Astrocyte (in vitro differentiated cells and primary cell): Measurements from ENCODE around the gene PRKG1. TPM values are rescaled to one million over a fixed set of nuclear protein-coding genes. Genes with fewer than 3 reads are reported as not detected.

Source experiments
- DNase-seq: peaks from one replicate; pipeline ENCODE4 v3.0.0-alpha.2; 2010; ENCODE audit warnings: low read depth
- FAIRE-seq: peaks from 2 replicates; lab custom pipeline; 2011; peaks lifted over from hg19 to GRCh38; lab: Jason Lieb, UNC
- H2AFZ ChIP-seq: 2 replicates; pipeline ENCODE4 v1.6.0; 2012; ENCODE audit warnings: low read depth, low read length, inconsistent platforms
- H3K27ac ChIP-seq: 2 replicates; pipeline ENCODE4 v1.5.1; 2011; ENCODE audit warnings: low read depth, low read length, inconsistent platforms
- H3K27me3 ChIP-seq: 2 replicates; pipeline ENCODE4 v1.6.0; 2011; ENCODE audit warnings: low read length, inconsistent platforms; ENCODE audit not compliant: insufficient read depth
- H3K36me3 ChIP-seq: 2 replicates; pipeline ENCODE4 v1.5.1; 2011; ENCODE audit warnings: low read length, inconsistent platforms; ENCODE audit not compliant: insufficient read depth
- H3K4me1 ChIP-seq: 2 replicates; pipeline ENCODE4 v1.5.1; 2011; ENCODE audit warnings: low read length, inconsistent platforms; ENCODE audit not compliant: insufficient read depth
- H3K4me2 ChIP-seq: 2 replicates; pipeline ENCODE4 v1.6.0; 2012; ENCODE audit warnings: low read length, inconsistent platforms
- H3K4me3 ChIP-seq: 2 replicates; pipeline ENCODE4 v1.5.1; 2011; ENCODE audit warnings: low read depth, mild to moderate bottlenecking, low read length, inconsistent platforms; ENCODE audit not compliant: insufficient read depth
- H3K79me2 ChIP-seq: 2 replicates; pipeline ENCODE4 v1.6.0; 2012; ENCODE audit warnings: mild to moderate bottlenecking, low read length, inconsistent platforms; ENCODE audit not compliant: insufficient read depth
- H3K9ac ChIP-seq: 2 replicates; pipeline ENCODE4 v1.6.0; 2012; ENCODE audit warnings: mild to moderate bottlenecking, low read length, inconsistent platforms
- H3K9me3 ChIP-seq: 2 replicates; pipeline ENCODE4 v1.5.1; 2012; ENCODE audit warnings: low read depth, mild to moderate bottlenecking, low read length, inconsistent platforms; ENCODE audit not compliant: insufficient read depth
- H4K20me1 ChIP-seq: 2 replicates; pipeline ENCODE4 v1.6.0; 2012; ENCODE audit warnings: low read length, inconsistent platforms; ENCODE audit not compliant: insufficient read depth
- H3K27ac Mint-ChIP-seq: one replicate; pipeline ENCODE4 v1.8.0; 2021; ENCODE audit warnings: mild to moderate bottlenecking, mixed read lengths; ENCODE audit not compliant: unreplicated experiment
- H3K27me3 Mint-ChIP-seq: one replicate; pipeline ENCODE4 v1.8.0; 2021; ENCODE audit warnings: low read depth, mixed read lengths; ENCODE audit not compliant: unreplicated experiment
- H3K36me3 Mint-ChIP-seq: one replicate; pipeline ENCODE4 v1.8.0; 2021; ENCODE audit warnings: low read depth, mixed read lengths; ENCODE audit not compliant: unreplicated experiment
- H3K4me1 Mint-ChIP-seq: one replicate; pipeline ENCODE4 v1.8.0; 2021; ENCODE audit warnings: low read depth, mixed read lengths; ENCODE audit not compliant: unreplicated experiment
- H3K4me3 Mint-ChIP-seq: one replicate; pipeline ENCODE4 v1.8.0; 2021; ENCODE audit warnings: mild to moderate bottlenecking, moderate library complexity, mixed read lengths; ENCODE audit not compliant: unreplicated experiment
- H3K9me3 Mint-ChIP-seq: one replicate; pipeline ENCODE4 v1.8.0; 2021; ENCODE audit warnings: mild to moderate bottlenecking, mixed read lengths; ENCODE audit not compliant: unreplicated experiment
- EZH2 ChIP-seq: IDR thresholded peaks from 2 replicates; pipeline ENCODE4 v1.6.1; 2012; ENCODE audit warnings: mild to moderate bottlenecking, low read length, inconsistent platforms; ENCODE audit not compliant: insufficient read depth
- total RNA-seq: library from RNA; stranded (reverse); gene quantifications from 2 replicates; pipeline ENCODE4 v1.2.1, GENCODE V29; 2021
- TF ChIP-seq, protein P1 (sequence below): IDR thresholded peaks from 2 replicates; pipeline ENCODE4 v1.5.1; 2011; ENCODE audit warnings: low read depth, mild to moderate bottlenecking, inconsistent platforms, low read length, moderate library complexity; ENCODE audit not compliant: insufficient read depth

Gene PRKG1
- total RNA-seq, 1 donor from 2014 or later = 3.1 TPM

DNA sequence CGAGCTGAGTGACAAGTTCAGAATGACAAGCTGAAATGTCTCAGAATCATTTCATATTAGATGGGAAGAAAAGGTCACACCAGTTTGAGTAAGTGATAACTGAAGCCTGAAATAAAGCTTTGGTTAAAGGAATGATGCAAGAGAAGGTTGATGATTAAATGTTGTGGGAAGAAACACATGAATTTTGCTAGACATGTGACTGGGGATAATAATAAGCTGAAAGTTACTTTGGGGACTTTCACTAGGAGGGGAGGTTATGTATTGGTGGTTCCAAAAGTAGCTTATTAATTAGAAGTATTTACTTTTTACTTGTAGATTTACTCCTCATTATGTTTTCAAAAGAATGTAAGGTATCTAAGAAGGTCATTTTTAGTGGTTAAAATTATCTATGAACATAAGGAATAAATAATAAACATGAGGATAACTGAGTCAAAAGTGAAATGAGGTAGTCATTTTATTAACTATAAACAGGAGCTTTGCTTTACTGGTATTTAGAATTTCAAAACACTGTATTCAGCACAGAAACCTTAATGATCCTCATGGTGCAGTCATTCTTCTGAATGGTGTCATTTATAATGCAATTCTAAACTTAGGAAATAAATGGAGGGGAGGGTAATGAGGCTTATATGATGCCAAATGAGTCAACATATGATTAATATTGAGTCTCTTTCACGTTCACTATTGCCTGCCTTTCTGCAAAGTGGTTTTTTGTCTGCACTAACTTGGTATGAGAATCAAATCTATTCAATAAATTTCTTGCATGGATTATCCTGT is 63.7 kb downstream of the PRKG1 start:
- H3K27ac ChIP-seq = no peak overlapping the region
- FAIRE-seq (peak; percentile 26), DNase-seq (peak; percentile 52)

DNA sequence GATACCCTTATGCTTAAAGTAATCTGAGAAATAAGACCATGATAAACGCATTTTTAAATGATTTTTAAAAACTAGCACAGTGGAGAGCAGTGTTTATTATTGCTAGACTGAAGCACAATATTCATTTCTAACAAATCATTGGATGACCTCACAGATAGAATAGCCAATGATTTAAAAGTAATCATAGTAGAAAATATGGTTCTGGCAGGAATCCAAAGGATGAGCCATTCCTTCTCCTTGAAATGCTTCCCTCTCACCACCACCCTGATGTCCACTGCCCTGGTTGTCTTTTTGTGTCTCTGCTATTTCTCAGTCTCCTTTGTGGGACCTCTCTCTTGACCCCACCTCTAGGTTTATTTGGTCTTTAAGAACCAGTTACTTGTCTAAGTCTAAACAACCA is 64.9 kb downstream of the PRKG1 start:
- Histone ChIP-seq H2AFZ (no peak overlapping the region), H4K20me1 (no peaks in the 10 kb centered on the region)
- H3K27me3 Mint-ChIP-seq = no peaks in the 10 kb centered on the region

More for the DNA sequence above, 63.7 kb downstream of the PRKG1 start:
- Histone ChIP-seq H3K4me3 (no peak overlapping the region), H4K20me1 (no peaks in the 10 kb centered on the region), H3K27me3 (no peaks in the 10 kb centered on the region), H2AFZ (no peak overlapping the region), H3K4me2 (no peak overlapping the region), H3K79me2 (no peaks in the 10 kb centered on the region), H3K4me1 (no peaks in the 10 kb centered on the region), H3K9me3 (no peaks in the 10 kb centered on the region), H3K9ac (no peak overlapping the region), H3K36me3 (no peaks in the 10 kb centered on the region)
- Mint-ChIP-seq H3K27me3 (no peaks in the 10 kb centered on the region), H3K27ac (no peak overlapping the region), H3K4me1 (no peaks in the 10 kb centered on the region), H3K36me3 (no peaks in the 10 kb centered on the region), H3K9me3 (no peaks in the 10 kb centered on the region), H3K4me3 (no peak overlapping the region)
- TF ChIP-seq, protein P1, sequence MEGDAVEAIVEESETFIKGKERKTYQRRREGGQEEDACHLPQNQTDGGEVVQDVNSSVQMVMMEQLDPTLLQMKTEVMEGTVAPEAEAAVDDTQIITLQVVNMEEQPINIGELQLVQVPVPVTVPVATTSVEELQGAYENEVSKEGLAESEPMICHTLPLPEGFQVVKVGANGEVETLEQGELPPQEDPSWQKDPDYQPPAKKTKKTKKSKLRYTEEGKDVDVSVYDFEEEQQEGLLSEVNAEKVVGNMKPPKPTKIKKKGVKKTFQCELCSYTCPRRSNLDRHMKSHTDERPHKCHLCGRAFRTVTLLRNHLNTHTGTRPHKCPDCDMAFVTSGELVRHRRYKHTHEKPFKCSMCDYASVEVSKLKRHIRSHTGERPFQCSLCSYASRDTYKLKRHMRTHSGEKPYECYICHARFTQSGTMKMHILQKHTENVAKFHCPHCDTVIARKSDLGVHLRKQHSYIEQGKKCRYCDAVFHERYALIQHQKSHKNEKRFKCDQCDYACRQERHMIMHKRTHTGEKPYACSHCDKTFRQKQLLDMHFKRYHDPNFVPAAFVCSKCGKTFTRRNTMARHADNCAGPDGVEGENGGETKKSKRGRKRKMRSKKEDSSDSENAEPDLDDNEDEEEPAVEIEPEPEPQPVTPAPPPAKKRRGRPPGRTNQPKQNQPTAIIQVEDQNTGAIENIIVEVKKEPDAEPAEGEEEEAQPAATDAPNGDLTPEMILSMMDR = no peak

DNA sequence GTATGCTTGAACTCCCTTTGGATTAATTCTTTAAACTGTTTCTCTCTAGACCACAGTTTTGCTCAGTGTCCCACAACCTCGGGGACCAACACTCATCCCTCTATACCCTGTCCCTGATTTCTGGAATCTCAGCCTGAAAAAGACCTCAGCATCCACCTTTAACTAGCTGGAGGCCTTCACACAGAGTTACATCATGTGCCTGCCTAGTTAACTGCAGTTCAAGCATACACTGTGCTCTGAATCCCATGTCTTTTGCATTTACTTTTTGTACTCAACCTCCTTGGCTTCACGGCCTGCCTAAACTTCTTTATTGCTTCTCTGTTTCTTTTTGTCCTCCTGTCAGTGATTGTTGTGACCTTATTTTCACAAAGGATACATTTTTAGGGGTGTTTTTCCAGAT is 66.7 kb downstream of the PRKG1 start:
- FAIRE-seq (peak; percentile 9), DNase-seq (no peak)
- no peaks in the 10 kb centered on the region for H4K20me1 ChIP-seq
- H3K36me3 ChIP-seq = no peaks in the 10 kb centered on the region
- H3K9me3 Mint-ChIP-seq = no peaks in the 10 kb centered on the region
- H3K27ac ChIP-seq = no peak overlapping the region
- H3K9me3 ChIP-seq = no peaks in the 10 kb centered on the region
- H3K9ac ChIP-seq = no peak overlapping the region
- no peaks in the 10 kb centered on the region for H3K4me1 Mint-ChIP-seq
- H3K4me3 ChIP-seq = no peak overlapping the region
- H3K79me2 ChIP-seq = no peaks in the 10 kb centered on the region
- no peak overlapping the region for H3K4me2 ChIP-seq
- H3K27me3 ChIP-seq = no peaks in the 10 kb centered on the region
- H3K27ac Mint-ChIP-seq = no peak overlapping the region
- no peaks in the 10 kb centered on the region for H3K27me3 Mint-ChIP-seq
- H3K4me1 ChIP-seq = no peaks in the 10 kb centered on the region
- H3K4me3 Mint-ChIP-seq = no peak overlapping the region
- no peak overlapping the region for H2AFZ ChIP-seq
- TF ChIP-seq EZH2 = no peak
- TF ChIP-seq, protein P1 = no peak
- no peaks in the 10 kb centered on the region for H3K36me3 Mint-ChIP-seq

More for the DNA sequence above, 64.9 kb downstream of the PRKG1 start:
- no peak for TF ChIP-seq EZH2
- TF ChIP-seq, protein P1 = no peak
- H3K9me3 ChIP-seq = no peaks in the 10 kb centered on the region
- no peak overlapping the region for H3K4me3 Mint-ChIP-seq
- H3K4me1 Mint-ChIP-seq = no peaks in the 10 kb centered on the region
- H3K79me2 ChIP-seq = no peaks in the 10 kb centered on the region
- H3K4me2 ChIP-seq = no peak overlapping the region
- H3K27ac Mint-ChIP-seq = no peak overlapping the region
- no peaks in the 10 kb centered on the region for H3K36me3 Mint-ChIP-seq
- DNase-seq (no peak), FAIRE-seq (no peak)
- H3K9ac ChIP-seq = no peak overlapping the region
- no peaks in the 10 kb centered on the region for H3K27me3 ChIP-seq
- no peak overlapping the region for H3K4me3 ChIP-seq
- H3K9me3 Mint-ChIP-seq = no peaks in the 10 kb centered on the region
- H3K27ac ChIP-seq = no peak overlapping the region
- no peaks in the 10 kb centered on the region for H3K36me3 ChIP-seq
- H3K4me1 ChIP-seq = no peaks in the 10 kb centered on the region
